Stimulated activated CD8-positive, alpha-beta memory T cell treated with anti-CD3 and anti-CD28 coated beads, Interleukin-2, amount 100 ng/mL, for 48 hours (primary cell): ENCODE measurements around the gene ANTXR2.
A peak's percentile ranks its signal among the peaks of the same experiment; 100 is the strongest.

ENCODE experiments used
- DNase-seq, 2 donors: peaks; one replicate each; pipeline ENCODE4 v3.0.0-alpha.2; 2020; ENCODE audit warnings: low read depth in 2 of 2

The ANTXR2 gene

GRCh38 chr4:80092088-80092487 is 19.1 kb upstream of the ANTXR2 start:
- no peak for DNase-seq

- no peak for DNase-seq
Observed at GRCh38 chr4:80091688-80092087, 18.7 kb upstream of the ANTXR2 start.

DNA sequence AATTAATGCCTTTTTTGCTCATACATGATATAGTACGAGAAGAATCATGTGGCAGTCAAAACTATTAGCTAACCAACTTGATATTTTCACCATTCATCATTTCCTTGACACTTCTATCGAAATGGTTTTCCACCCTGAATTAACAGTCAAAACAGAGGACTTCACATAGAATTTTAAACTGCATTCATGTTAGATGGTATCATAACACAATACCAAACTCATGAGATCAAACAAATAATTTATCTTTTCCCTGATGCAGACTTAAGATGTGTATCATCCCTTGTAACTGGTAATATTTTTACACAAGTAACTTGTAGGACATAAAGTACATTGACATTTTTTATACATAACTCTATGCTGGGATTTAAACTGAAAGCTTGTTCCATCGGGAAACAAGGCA is 18.2 kb upstream of the ANTXR2 start:
- no peak for DNase-seq

DNA sequence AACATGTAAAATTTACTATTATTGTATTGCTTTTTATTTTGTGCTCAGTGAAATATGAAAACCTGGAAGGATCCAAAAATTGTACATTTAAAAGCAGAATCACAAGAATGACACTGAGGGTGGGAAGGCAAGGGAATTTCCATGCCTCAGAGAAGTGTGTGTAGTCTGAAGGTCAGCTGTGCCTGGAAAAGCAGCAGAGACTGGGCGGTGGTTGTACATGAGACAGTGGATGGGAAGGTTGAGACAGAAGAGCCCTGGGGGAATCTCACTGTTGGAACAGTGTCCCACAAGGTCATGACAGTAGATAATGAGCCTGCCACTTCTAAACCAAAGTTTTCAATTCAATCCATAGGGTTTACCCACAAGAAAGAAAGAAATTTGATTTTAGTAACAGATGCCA is 17.1 kb upstream of the ANTXR2 start:
- DNase-seq, result no peak

DNA sequence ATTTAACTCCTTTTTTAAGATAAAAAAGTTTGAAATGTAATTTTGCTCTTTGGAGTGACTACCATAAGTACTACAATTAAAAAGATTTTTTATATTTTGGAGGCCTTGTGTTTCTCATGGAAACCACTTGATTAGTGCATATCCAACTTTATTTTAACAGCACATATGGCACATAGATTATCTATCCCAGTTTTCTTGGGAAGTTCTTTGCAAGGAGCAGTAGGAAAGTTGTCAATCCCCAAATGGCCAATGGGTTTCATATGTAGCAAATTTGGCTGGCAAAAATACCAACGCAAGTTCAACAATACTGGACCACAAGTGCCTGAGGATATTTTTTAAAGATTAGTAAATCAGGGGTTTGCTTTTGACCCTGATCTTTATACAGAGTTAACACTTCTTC is 15.4 kb upstream of the ANTXR2 start:
- no peak for DNase-seq

DNA sequence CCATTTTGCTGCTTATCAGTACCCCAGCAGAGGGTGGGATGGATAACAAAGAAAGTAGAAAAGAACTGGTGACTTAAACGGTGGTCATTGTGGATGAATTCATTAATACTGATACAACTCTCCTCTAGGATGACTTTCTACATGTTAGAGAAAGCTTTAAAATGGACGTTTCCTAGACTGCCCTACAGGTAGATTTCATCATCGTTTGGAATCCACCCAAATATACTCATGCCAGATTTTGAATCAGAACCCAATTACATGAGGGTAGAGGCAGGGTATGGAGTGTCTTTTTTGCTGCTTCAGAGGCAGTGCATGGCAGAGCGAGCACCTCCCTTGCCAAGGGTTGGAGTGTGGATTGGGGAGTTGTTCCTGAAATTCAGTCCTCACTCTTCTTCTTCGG is 13.3 kb upstream of the ANTXR2 start:
- no peak for DNase-seq

GRCh38 chr4:80085081-80085480 is 12.1 kb upstream of the ANTXR2 start:
- DNase-seq, result no peak

DNA sequence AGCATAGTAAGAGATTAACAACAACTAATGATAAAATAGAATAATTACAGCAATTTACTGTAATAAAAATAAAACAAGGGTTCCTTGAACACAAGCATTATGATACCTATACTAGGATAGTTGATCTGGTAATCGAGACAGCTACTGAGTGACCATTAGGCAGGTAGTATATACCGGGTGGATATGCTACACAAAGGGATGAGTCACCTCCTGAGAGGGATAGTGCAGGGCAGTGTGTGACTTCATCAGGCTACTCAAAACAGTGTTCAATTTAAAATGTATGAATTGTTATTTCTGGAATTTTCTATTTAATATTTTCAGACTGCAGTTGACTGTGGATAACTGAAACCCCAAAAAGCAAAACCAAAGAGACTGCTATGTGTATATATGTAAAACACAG is 9.7 kb upstream of the ANTXR2 start:
- DNase-seq, result no peak

DNA sequence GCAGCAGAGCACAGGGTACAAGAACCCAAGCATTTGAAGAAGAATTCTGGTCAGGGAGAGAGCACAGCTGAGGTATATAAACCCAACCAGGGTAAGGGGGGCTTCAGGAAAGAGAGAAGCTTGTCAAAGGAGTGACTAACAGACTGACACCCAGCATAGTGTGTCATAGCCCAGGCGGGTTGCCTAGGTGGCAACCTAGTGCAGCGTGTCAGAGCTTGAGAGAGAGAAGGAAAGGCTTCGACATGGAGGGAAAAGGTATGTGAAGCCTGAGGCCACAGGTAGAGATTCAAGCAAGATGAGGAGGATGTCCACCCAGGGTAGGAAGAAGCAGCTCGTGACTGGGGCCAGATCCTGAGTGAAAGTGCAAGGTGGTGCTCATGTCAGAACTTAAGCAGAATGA is 8.5 kb upstream of the ANTXR2 start:
- DNase-seq, result no peak

DNA sequence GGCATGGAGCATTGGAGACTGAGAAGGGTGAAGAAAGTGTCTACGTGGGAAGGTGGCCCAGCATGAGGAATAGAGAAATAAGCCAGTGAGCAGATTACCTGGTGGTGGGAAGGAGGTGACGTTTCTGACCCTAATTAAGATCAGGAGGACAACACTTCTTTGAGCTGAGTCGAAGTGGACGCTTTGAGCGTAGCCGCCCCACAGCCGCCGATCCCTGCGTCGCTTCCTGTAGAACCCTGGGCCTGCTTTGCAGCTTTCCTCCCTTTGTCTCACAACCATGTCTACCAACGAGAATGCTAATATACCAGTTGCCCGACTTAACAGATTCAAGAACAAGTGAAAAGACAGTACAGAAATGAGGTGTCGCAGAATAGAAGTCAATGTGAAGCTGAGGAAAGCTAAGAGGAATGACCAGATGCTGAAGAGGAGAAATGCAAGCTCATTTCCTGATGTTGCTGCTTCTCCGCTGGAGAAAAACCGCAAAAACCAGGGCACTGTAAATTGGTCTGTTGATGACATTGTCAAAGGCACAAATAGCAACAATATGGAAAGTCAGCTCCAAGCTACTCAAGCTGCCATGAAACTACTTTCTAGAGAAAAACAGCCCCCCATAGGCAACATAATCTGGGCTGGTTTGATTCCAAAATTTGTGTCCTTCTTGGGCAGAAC is 6.4 kb upstream of the ANTXR2 start:
- DNase-seq, result no peak

GRCh38 chr4:80078346-80079092 is 5.5 kb upstream of the ANTXR2 start:
- DNase-seq, result no peak

DNA sequence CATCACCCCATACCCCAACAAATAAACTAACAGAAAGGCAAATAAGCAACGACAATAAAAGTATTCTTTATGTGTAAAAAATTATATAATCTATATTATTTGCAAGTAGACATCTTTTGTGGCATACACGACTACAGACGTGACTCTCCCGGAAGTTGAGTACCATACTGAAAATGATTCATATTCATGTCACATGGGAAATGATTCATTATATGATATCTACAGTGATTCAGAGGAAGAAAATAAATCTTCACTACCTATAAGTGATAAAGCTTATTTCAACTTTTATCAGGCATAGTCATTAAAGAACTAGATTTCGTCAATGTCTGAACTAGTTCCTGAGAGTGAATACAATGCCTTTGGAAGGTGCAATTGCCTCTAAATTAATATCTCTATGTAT is 4.6 kb upstream of the ANTXR2 start:
- DNase-seq, result no peak

DNA sequence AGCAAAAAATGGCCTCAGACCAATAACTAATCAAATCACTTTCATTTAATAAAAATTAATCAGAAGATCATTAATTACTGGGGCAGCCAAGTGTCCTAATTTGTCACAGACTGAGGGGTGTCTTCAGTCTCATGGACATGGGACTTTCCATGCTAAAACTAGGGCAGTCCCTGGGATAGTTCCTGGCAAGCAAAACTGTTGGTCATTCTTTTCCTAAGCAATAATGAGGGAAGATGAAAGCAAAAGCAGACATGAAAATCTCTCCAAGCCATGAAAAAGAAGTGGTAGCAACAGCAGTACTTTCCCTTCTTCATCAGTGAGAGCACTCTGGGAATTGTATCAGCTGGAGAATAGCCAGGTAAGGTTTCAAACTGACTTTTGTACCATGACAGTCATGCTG is 3.7 kb upstream of the ANTXR2 start:
- DNase-seq, result no peak

GRCh38 chr4:80075995-80076675 is 3.1 kb upstream of the ANTXR2 start:
- DNase-seq, result no peak

GRCh38 chr4:80074651-80075050 is 1.6 kb upstream of the ANTXR2 start:
- no peak for DNase-seq

- DNase-seq, result no peak
Observed at GRCh38 chr4:80074069-80074468, 1.0 kb upstream of the ANTXR2 start.

- DNase-seq, result no peak
Observed at GRCh38 chr4:80073473-80074008, 512 bp upstream of the ANTXR2 start.

DNA sequence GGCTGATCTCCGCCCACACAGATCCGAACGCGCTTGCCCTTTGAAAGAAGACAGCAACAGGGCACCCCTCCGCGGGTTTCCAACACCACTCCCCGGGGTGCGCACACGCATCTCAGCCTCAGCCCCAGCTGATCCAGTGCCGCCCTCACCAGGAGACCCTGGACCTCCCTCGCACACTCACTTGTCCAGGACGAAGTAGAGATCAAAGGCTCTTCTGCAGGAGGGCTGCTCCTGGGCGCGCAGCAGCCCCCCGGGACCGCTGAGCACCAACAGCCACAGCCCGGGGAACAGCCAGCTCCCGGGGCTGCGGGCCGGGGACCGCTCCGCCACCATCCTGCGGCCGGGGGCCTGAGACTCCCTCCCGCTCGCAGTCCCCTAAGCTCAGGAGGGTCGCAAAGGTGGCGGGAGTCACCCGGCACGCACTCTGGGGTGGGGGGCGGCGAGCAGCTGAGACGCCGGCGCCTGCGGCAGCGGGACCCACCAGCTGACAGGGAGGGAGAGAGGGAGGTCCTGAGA is 743 bp downstream of the ANTXR2 start:
- peak; percentile 32 to 42 for DNase-seq

DNA sequence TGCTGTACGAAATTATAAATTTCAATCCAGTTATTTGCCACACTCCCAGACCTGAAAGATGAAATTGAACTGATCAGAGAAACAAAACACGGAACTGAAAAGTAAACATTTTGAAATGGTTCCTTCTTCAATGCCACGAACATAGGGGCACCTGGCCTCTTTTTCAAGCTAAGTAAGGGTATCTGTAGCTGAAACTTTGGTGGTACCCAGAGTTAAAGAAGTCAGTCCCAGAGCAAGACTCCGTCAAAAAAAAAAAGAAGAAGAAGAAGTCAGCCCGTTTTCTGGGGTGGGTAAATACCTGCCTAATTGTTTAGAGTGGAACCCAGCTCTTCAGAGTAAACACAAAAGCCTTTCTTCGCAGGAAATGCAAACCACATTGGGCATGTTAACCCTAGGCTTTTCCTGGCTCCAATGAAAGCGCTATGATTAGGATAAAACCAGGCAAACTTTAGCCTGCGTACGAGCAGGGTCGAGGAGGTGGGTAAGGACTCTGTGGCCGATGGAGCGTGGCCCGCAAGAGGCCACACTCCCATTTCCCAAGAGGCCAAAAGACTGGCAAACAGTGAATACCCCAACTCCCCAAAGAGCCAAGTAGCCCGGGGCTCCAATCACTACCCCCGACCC is 1.3 kb downstream of the ANTXR2 start:
- no peak for DNase-seq

- DNase-seq, result no peak
Observed at GRCh38 chr4:80070880-80071603, 2.0 kb downstream of the ANTXR2 start.
